GM12892 (cell line): ENCODE results near the gene KAZN.

Source experiments
- POLR2A ChIP-seq: IDR thresholded peaks from 2 replicates; pipeline ENCODE4 v1.6.1; 2011; ENCODE audit warnings: low read depth, low read length, control low read depth
- POLR2AphosphoS5 ChIP-seq: IDR thresholded peaks from 2 replicates; pipeline ENCODE4 v1.6.1; 2011; ENCODE audit warnings: low read depth, low read length, control low read depth

- no peak for TF ChIP-seq POLR2AphosphoS5
- TF ChIP-seq POLR2A, result no peak
Measured at GRCh38 chr1:14599800-14600199, 1.3 kb downstream of the KAZN start.
